Measurements from ENCODE around the gene ZNF146. TPM values are rescaled to one million over a fixed set of nuclear protein-coding genes. Genes with fewer than 3 reads are reported as not detected.

ZNF146 gene
- total RNA-seq, 2 donors from 2014 or later: 37.8 to 71.1 TPM

DNA sequence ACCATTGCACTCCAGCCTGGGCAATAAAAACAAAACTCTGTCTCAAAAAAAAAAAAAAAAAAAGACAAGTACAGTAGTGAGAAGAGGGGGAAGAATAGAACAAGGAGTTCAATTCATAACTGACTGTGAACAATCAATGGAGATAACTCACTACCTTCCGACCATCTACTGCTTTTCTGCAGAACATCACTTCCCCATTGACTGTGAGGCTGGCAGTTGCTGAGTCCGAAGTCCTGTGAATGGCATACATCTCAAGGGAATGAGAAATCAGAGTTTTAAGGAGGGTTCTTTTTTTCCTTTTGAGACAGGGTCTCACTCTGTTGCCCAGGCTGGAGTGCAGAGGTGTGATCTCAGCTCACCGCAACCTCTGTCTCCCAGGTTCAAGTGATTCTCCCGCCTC, 11.6 kb upstream of the ZNF146 start:
- Histone ChIP-seq H3K27me3 (replicated peaks; ENCODE audit: insufficient read depth) (no peaks in the 10 kb centered on the region), H3K36me3 (no peaks in the 10 kb centered on the region), H3K4me3 (no peak overlapping the region), H3K4me1 (ENCODE audit: control insufficient read depth in 1 of 2, low read depth in 2 of 2) (no peaks in the 10 kb centered on the region), H3K9me3 (no peaks in the 10 kb centered on the region), H3K27ac (no peak overlapping the region)
- DNase-seq (ENCODE audit: low spot score): no peak
- TF ChIP-seq, protein P1, sequence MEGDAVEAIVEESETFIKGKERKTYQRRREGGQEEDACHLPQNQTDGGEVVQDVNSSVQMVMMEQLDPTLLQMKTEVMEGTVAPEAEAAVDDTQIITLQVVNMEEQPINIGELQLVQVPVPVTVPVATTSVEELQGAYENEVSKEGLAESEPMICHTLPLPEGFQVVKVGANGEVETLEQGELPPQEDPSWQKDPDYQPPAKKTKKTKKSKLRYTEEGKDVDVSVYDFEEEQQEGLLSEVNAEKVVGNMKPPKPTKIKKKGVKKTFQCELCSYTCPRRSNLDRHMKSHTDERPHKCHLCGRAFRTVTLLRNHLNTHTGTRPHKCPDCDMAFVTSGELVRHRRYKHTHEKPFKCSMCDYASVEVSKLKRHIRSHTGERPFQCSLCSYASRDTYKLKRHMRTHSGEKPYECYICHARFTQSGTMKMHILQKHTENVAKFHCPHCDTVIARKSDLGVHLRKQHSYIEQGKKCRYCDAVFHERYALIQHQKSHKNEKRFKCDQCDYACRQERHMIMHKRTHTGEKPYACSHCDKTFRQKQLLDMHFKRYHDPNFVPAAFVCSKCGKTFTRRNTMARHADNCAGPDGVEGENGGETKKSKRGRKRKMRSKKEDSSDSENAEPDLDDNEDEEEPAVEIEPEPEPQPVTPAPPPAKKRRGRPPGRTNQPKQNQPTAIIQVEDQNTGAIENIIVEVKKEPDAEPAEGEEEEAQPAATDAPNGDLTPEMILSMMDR (IDR thresholded peaks at IDR 0.05): no peak
- no peak for ATAC-seq (ENCODE audit: insufficient number of reproducible peaks, low FRiP score, low read depth)

DNA sequence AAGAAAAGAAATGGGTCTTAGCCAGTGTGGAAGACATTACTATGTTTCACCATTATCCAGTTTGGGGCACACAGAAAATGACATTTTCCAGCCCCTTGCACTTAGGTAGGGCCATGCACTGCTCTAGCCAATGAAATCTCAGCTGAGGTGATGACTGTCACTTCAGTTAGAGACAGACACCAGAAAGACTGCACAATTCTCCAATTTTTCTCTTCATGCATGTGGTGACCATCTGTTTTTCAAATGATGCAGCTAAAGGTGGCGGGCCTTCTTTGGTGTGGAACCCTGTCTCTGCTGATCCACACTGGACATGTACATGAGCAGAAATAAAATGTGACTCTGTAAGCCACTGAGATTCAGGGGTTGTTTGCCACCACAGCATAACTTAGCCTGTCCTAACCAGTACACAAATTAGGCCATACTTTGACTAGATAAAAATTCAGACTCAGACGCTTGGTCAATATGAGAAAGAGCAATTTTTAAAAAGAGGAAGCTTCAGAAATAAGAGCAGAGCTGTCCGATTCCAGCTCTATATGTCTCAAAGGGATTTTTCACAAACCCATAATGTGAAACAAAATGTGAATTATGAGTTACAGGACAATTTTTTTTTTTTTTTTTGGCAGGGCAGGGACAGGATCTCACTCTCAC, 7.2 kb upstream of the ZNF146 start:
- no peaks in the 10 kb centered on the region for H3K4me1 ChIP-seq (ENCODE audit: control insufficient read depth in 1 of 2, low read depth in 2 of 2)
- no peaks in the 10 kb centered on the region for H3K9me3 ChIP-seq
- DNase-seq (ENCODE audit: low spot score): no peak
- no peak overlapping the region for H3K27ac ChIP-seq
- ATAC-seq (ENCODE audit: insufficient number of reproducible peaks, low FRiP score, low read depth): no peak
- no peaks in the 10 kb centered on the region for H3K36me3 ChIP-seq
- no peaks in the 10 kb centered on the region for H3K27me3 ChIP-seq (replicated peaks; ENCODE audit: insufficient read depth)
- TF ChIP-seq, protein P1 (IDR thresholded peaks at IDR 0.05): no peak
- no peak overlapping the region for H3K4me3 ChIP-seq

DNA sequence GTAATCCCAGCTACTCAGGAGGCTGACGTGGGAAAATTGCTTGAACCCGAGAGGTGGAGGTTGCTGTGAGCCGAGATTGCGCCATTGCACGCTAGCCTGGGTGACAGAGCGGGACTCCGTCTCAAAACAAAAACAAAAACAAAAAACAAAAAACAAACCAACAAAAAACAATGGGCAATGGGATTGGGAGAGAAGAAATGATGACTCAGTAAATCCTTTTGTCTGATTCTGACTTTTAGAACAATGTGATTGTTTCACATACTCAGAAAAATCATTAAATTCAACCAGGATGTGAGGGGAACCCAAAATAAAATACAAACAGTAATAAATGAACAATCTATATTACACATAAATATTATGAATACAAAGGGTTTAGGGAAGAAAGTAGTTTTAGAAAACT, 5.5 kb upstream of the ZNF146 start:
- TF ChIP-seq, protein P1 (IDR thresholded peaks at IDR 0.05): no peak
- ATAC-seq (ENCODE audit: insufficient number of reproducible peaks, low FRiP score, low read depth) (no peak), DNase-seq (ENCODE audit: low spot score) (no peak)
- Histone ChIP-seq H3K36me3 (no peaks in the 10 kb centered on the region), H3K27ac (no peak overlapping the region), H3K9me3 (no peaks in the 10 kb centered on the region), H3K27me3 (replicated peaks; ENCODE audit: insufficient read depth) (no peaks in the 10 kb centered on the region), H3K4me1 (ENCODE audit: control insufficient read depth in 1 of 2, low read depth in 2 of 2) (peaks cover 4 to 7% of the 10 kb centered on the region in 2 donors), H3K4me3 (no peak overlapping the region)

DNA sequence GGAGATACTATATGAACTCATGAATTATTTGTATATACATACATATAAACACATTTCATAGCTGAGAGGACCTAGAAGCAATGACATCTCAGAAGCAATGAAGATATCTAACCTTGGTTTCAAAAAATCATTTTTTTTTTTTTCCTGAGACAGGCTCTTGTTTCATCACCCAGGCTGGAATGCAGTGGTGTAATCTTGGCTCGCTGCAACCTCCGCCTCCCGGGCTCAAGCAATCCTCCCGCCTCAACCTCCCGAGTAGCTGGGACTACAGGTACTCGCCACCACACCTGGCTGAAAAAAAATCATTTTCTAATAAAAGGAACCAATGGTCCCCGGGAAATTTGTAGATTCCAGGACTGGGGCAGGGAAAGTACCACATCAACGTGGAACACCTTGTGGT, 4.4 kb upstream of the ZNF146 start:
- TF ChIP-seq, protein P1 (IDR thresholded peaks at IDR 0.05): no peak
- H3K27ac ChIP-seq: no peak overlapping the region
- peaks cover 4 to 7% of the 10 kb centered on the region in 2 donors for H3K4me1 ChIP-seq (ENCODE audit: control insufficient read depth in 1 of 2, low read depth in 2 of 2)
- H3K9me3 ChIP-seq: no peaks in the 10 kb centered on the region
- no peaks in the 10 kb centered on the region for H3K36me3 ChIP-seq
- H3K4me3 ChIP-seq: no peak overlapping the region
- DNase-seq (ENCODE audit: low spot score) (no peak), ATAC-seq (ENCODE audit: insufficient number of reproducible peaks, low FRiP score, low read depth) (no peak)
- H3K27me3 ChIP-seq (replicated peaks; ENCODE audit: insufficient read depth): no peaks in the 10 kb centered on the region

DNA sequence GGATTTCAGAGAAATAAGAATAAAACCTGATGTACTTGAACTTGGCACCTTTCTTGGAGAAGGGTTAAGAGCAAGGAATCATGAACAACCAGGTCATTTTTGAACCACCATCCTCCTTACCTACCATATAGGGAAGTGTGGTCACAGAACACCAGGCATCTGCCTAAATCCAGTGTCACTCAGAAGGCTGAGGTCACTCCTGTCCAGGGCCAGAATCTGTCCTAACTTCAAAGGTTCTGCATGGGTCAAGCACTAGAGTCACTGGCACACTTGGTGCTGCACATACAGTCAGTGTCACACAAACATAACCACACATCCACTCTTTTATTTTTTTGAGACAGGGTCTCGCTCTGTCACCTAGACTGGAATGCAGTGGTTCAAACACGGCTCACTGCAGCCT, 2.0 kb upstream of the ZNF146 start:
- TF ChIP-seq, protein P1 (IDR thresholded peaks at IDR 0.05): no peak
- H3K4me3 ChIP-seq: no peak overlapping the region
- no peaks in the 10 kb centered on the region for H3K36me3 ChIP-seq
- H3K27me3 ChIP-seq (replicated peaks; ENCODE audit: insufficient read depth): no peaks in the 10 kb centered on the region
- ATAC-seq (ENCODE audit: insufficient number of reproducible peaks, low FRiP score, low read depth) (no peak), DNase-seq (ENCODE audit: low spot score) (no peak)
- peaks cover 13 to 22% of the 10 kb centered on the region in 2 donors for H3K4me1 ChIP-seq (ENCODE audit: control insufficient read depth in 1 of 2, low read depth in 2 of 2)
- H3K9me3 ChIP-seq: no peaks in the 10 kb centered on the region
- no peak overlapping the region for H3K27ac ChIP-seq

All from thoracic aorta (tissue), 2 donors.